ENCODE data around the gene PPP1R3E.
"Not testable (repeated sequence)": the region's sequence is repeated elsewhere in the genome, so short reads cannot be mapped to it uniquely, and the experiment has no call there.

PPP1R3E gene

DNA sequence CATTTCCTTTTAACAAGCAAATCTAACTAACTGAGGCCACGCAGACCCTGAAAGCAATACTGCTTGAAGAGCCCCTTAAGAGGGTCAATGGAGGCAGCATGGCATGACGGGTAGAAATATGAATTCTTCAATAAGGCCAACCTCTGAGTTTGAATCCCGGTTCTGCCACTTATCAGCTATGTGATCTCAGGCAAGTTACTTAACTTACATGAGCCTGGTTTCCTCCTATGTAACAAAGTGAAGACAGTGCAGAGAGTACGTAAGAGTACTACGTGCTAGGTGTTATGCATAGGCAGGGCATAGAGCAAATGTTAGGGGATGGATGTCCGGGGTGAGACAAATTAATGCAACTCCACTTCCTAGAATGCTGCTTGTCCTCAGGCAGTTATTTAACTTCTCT is 21.4 kb downstream of the PPP1R3E start:
- Histone ChIP-seq H3K27me3 (ENCODE audit: control insufficient read depth, insufficient read depth, low read length) (no peaks in the 10 kb centered on the region), H3K27ac (ENCODE audit: low read depth, low read length) (no peak overlapping the region), H3K9ac (ENCODE audit: low read length) (no peak overlapping the region), H3K4me1 (ENCODE audit: control insufficient read depth, insufficient read depth, low read length) (peaks cover 2% of the 10 kb centered on the region), H3K4me3 (ENCODE audit: low read length) (no peak overlapping the region), H3K36me3 (ENCODE audit: control insufficient read depth, insufficient read depth, low read length) (no peaks in the 10 kb centered on the region)

DNA sequence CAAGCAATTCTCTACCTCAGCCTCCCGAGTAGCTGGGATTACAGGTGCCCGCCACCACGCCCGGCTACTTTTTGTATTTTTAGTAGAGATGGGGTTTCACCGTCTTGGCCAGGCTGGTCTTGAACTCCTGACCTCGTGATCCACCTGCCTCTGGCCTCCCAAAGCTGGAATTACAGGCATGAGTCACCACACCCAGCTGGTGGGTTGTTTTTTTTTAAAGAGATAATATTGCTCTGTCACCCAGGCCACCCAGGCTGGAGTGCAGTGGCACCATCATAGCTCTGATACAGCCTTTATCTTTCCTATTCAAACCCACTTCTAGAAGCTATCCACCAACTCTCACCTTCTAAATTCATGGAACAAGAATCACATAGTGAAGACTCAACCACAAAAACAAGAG is 24.7 kb downstream of the PPP1R3E start:
- not testable (repeated sequence) for H3K4me3 ChIP-seq (ENCODE audit: low read length); H3K36me3 ChIP-seq (ENCODE audit: control insufficient read depth, insufficient read depth, low read length); H3K4me1 ChIP-seq (ENCODE audit: control insufficient read depth, insufficient read depth, low read length); H3K27me3 ChIP-seq (ENCODE audit: control insufficient read depth, insufficient read depth, low read length); H3K9ac ChIP-seq (ENCODE audit: low read length); H3K27ac ChIP-seq (ENCODE audit: low read depth, low read length)

DNA sequence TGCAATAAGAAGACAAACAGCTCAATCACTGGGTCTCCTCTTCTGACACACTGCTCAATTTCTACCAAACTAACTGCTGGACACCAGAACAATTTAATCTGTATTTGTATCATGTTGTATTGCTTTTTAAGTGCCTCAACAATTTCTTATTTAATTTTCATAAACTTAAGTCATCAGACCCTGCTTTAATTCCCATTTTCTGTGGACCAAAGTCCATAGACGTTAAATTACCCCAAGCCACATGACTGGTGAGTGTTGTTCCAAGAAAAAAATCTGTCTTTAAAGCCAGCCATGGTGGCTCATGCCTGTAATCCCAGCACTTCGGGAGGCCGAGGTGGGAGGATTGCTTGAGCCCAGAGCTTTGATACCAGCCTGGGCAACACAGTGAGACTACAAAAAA is 25.5 kb downstream of the PPP1R3E start:
- H3K27ac ChIP-seq (ENCODE audit: low read depth, low read length), result no peak overlapping the region

DNA sequence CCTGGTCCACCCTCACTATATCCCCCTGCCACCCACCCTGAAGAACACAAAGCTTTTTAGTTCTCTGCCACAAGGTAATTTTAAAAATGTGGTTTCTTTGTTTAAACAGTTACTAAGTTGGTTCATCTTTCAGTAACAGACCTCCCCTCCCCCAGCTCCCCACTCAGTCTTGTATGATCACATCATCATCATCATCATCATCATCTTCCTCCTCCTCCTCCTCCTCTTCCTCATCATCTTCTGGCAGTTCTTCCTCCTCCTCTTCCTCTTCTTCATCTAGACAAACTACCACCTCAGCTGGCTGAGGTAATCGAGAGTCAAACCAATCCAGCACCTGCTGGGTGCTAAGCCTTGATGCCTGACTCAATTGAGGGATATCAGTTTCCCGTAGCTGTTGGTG is 27.2 kb downstream of the PPP1R3E start:
- Histone ChIP-seq H3K27ac (ENCODE audit: low read depth, low read length) (no peak overlapping the region), H3K9ac (ENCODE audit: low read length) (no peak overlapping the region), H3K4me1 (ENCODE audit: control insufficient read depth, insufficient read depth, low read length) (no peaks in the 10 kb centered on the region), H3K36me3 (ENCODE audit: control insufficient read depth, insufficient read depth, low read length) (peaks cover 2% of the 10 kb centered on the region), H3K27me3 (ENCODE audit: control insufficient read depth, insufficient read depth, low read length) (no peaks in the 10 kb centered on the region), H3K4me3 (ENCODE audit: low read length) (no peak overlapping the region)

More for the DNA sequence above, 25.5 kb downstream of the PPP1R3E start:
- Histone ChIP-seq H3K4me3 (ENCODE audit: low read length) (no peak overlapping the region), H3K27me3 (ENCODE audit: control insufficient read depth, insufficient read depth, low read length) (no peaks in the 10 kb centered on the region), H3K9ac (ENCODE audit: low read length) (no peak overlapping the region), H3K36me3 (ENCODE audit: control insufficient read depth, insufficient read depth, low read length) (peaks cover 2% of the 10 kb centered on the region), H3K4me1 (ENCODE audit: control insufficient read depth, insufficient read depth, low read length) (no peaks in the 10 kb centered on the region)

DNA sequence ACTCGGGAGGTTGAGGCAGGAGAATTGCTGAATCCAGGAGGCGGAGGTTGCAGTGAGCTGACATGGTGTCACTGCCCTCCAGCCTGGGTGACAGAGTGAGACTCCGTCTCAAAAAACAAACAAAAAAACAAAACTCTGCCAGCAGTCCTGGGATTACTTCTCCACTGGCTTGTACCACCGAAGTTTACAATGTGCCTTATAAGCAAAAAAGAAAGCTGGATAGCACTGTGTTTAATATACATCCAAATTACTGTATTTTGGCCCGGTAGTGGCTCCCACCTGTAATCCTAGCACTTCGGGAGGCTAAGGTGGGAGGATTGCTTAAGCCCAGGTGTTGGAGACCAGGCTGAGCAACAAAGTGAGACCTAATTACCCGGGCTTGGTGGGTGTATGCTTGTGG is 33.5 kb downstream of the PPP1R3E start:
- no peak overlapping the region for H3K27ac ChIP-seq (ENCODE audit: low read depth, low read length)
- no peaks in the 10 kb centered on the region for H3K4me1 ChIP-seq (ENCODE audit: control insufficient read depth, insufficient read depth, low read length)
- no peaks in the 10 kb centered on the region for H3K36me3 ChIP-seq (ENCODE audit: control insufficient read depth, insufficient read depth, low read length)
- H3K27me3 ChIP-seq (ENCODE audit: control insufficient read depth, insufficient read depth, low read length), result no peaks in the 10 kb centered on the region
- no peak overlapping the region for H3K4me3 ChIP-seq (ENCODE audit: low read length)
- no peak overlapping the region for H3K9ac ChIP-seq (ENCODE audit: low read length)

DNA sequence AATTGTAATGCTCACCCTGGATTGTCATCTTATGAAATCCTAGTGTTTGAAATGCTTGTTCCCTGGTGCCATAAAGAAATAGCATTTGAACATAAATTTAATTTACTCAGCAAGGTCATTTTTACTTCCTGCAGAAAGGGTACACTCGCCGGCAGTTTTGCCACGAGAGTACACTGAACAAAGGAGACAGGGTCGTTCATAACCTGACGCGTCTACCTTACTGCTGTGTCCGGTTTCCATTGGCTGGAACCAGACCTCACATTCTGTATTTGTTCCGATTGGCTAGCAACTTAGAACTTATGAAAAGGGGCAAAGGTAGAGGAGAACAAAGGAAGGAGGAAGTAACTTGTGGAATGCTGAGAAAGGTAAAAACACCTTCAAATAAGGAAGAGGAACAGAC is 41.8 kb downstream of the PPP1R3E start:
- not testable (repeated sequence) for H3K27ac ChIP-seq (ENCODE audit: low read depth, low read length); H3K27me3 ChIP-seq (ENCODE audit: control insufficient read depth, insufficient read depth, low read length); H3K9ac ChIP-seq (ENCODE audit: low read length); H3K4me1 ChIP-seq (ENCODE audit: control insufficient read depth, insufficient read depth, low read length); H3K36me3 ChIP-seq (ENCODE audit: control insufficient read depth, insufficient read depth, low read length); H3K4me3 ChIP-seq (ENCODE audit: low read length)

DNA sequence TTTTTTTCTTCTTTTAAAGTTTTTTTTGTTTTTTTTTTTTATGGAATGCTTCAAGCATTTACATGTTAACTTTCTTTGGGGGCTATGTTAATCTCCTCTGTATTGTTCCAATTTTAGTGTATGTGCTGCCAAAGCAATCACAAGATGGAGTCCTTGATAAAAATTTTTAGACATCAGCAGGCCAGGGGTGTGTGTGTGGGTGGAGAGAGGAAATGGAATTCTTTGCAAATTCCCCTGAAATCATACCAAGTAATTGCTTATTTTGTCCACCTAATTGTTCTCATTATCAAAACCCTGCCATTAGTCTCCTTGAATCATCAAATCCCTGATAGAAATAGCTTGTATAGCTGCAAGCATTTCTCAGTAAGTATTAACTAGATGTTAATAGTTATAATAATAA is 43.2 kb downstream of the PPP1R3E start:
- H3K27me3 ChIP-seq (ENCODE audit: control insufficient read depth, insufficient read depth, low read length), result no peaks in the 10 kb centered on the region
- no peak overlapping the region for H3K27ac ChIP-seq (ENCODE audit: low read depth, low read length)
- H3K4me3 ChIP-seq (ENCODE audit: low read length), result no peak overlapping the region
- no peak overlapping the region for H3K9ac ChIP-seq (ENCODE audit: low read length)
- no peaks in the 10 kb centered on the region for H3K36me3 ChIP-seq (ENCODE audit: control insufficient read depth, insufficient read depth, low read length)
- no peaks in the 10 kb centered on the region for H3K4me1 ChIP-seq (ENCODE audit: control insufficient read depth, insufficient read depth, low read length)

DNA sequence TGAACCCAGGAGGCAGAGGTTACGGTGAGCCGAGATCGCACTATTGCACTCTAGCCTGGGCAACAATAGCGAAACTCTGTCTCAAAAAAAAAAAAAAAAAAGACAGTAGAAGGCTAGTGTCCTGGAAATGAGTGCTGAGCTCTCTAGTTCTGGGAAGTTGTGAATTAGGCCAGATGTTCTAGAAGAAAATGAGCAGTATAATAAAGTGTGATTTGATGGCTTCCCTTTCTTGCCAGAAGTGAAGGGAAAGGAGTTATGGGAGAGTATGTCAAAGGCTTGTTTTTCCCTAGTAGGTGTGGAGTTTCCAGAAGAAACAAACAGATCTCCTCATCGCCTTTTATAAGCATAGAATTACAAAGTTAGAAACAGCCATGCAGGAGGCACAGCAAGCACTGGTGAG is 44.4 kb downstream of the PPP1R3E start:
- Histone ChIP-seq H3K27me3 (ENCODE audit: control insufficient read depth, insufficient read depth, low read length) (no peaks in the 10 kb centered on the region), H3K36me3 (ENCODE audit: control insufficient read depth, insufficient read depth, low read length) (no peaks in the 10 kb centered on the region), H3K27ac (ENCODE audit: low read depth, low read length) (no peak overlapping the region), H3K9ac (ENCODE audit: low read length) (no peak overlapping the region), H3K4me3 (ENCODE audit: low read length) (no peak overlapping the region), H3K4me1 (ENCODE audit: control insufficient read depth, insufficient read depth, low read length) (no peaks in the 10 kb centered on the region)

DNA sequence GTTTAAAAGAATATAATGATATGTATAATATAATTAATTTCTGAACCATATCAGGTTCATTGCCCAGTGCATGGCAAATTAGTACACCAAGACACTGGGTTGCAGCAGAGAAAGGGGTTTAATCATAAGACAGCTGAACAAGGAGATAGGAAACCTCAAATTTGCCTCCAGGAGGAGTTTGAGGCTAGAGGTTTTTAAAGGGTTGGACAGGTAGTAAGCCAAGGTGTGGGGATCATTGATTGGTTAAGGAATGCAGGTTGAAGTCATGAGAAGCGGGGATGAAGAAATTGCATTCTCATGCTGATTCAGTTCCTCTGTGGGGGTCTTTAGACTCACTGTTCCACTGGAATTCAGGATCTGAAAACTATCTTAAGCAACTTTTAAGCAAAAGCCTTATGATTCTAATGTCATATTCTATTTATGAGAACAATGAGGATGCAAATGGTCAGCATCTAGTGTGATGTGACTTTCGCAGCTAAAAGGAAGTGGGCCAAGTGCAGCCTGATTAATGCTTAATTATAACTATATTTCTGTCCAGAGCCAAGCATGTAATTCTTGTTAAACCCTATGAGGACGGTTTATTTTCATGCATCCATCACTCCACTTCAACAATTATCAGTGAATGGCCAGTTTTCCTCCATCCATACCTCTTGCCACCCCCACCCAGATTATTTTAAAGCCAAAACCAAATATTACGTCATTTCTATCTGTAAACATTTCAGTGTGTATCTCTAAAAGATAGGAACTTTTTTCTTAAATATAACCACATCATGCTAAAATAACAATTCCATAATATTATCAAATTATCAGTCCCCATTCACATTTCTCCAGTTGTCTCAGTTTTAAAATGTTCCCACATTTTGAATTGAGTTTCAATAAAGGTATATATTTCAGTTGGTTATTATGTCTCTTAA is 50.0 kb downstream of the PPP1R3E start:
- Histone ChIP-seq H3K4me1 (ENCODE audit: control insufficient read depth, insufficient read depth, low read length) (no peaks in the 10 kb centered on the region), H3K27me3 (ENCODE audit: control insufficient read depth, insufficient read depth, low read length) (no peaks in the 10 kb centered on the region), H3K9ac (ENCODE audit: low read length) (no peak overlapping the region), H3K4me3 (ENCODE audit: low read length) (no peak overlapping the region), H3K36me3 (ENCODE audit: control insufficient read depth, insufficient read depth, low read length) (no peaks in the 10 kb centered on the region), H3K27ac (ENCODE audit: low read depth, low read length) (no peak overlapping the region)

DNA sequence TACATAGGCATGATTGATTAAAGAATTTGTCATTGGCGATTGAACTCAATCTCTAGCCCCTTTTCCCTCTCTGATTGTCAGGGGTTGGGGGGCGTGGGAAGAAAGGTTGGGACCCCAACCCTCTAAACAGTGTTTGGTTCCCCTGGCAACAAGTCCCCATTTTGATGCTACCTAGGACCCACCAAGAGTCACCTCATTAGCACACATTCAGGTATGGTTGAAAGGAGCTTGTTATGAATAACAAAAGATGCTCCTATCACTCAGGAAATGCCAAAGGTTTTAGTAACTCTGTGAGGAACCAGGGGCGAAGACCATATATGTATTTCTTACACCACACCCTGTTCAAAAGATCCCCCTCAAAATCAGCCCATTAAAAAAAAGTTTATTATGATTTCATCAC is 50.7 kb downstream of the PPP1R3E start:
- Histone ChIP-seq H3K9ac (ENCODE audit: low read length) (no peak overlapping the region), H3K4me3 (ENCODE audit: low read length) (no peak overlapping the region), H3K27me3 (ENCODE audit: control insufficient read depth, insufficient read depth, low read length) (no peaks in the 10 kb centered on the region), H3K27ac (ENCODE audit: low read depth, low read length) (no peak overlapping the region), H3K36me3 (ENCODE audit: control insufficient read depth, insufficient read depth, low read length) (no peaks in the 10 kb centered on the region), H3K4me1 (ENCODE audit: control insufficient read depth, insufficient read depth, low read length) (no peaks in the 10 kb centered on the region)

DNA sequence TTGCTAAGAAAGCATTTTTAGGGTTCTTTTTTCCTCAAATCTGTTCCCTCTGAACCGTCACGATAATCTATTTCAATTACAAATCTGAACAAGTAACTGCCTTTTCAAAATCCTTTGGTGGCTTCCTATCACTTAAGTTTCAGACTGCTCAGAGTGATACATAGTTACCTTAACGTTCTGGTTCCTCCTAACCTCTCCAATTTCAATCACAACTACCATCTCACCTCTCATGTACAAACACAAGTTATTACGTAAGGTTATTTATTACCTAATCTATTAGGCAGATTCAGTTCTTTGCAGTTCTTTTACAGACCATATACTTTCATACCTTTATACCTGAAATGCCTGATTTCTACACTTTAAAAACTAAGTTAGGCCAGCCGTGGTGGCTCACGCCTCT is 52.8 kb downstream of the PPP1R3E start:
- Histone ChIP-seq H3K36me3 (ENCODE audit: control insufficient read depth, insufficient read depth, low read length) (no peaks in the 10 kb centered on the region), H3K9ac (ENCODE audit: low read length) (no peak overlapping the region), H3K4me3 (ENCODE audit: low read length) (no peak overlapping the region), H3K27ac (ENCODE audit: low read depth, low read length) (no peak overlapping the region), H3K4me1 (ENCODE audit: control insufficient read depth, insufficient read depth, low read length) (no peaks in the 10 kb centered on the region), H3K27me3 (ENCODE audit: control insufficient read depth, insufficient read depth, low read length) (no peaks in the 10 kb centered on the region)

DNA sequence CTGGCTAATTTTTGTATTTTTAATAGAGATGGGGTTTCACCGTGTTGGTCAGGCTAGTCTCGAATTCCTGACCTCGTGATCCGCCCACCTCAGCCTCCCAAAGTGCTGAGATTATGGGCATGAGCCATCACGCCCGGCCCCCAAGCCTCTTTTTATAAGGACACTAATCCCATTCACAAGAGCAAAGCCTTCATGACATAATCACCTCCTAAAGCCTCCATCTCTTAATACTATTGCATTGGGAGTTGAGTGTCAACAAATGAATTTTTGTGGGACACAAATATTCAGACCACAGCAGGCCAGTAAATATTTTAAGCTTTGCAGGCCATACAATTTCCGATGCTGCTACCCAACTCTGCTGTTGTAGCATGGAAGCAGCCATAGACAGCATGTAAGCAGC is 54.1 kb downstream of the PPP1R3E start:
- no peak overlapping the region for H3K4me3 ChIP-seq (ENCODE audit: low read length)

More for the DNA sequence above, 54.1 kb downstream of the PPP1R3E start:
- Histone ChIP-seq H3K4me1 (ENCODE audit: control insufficient read depth, insufficient read depth, low read length) (no peaks in the 10 kb centered on the region), H3K27me3 (ENCODE audit: control insufficient read depth, insufficient read depth, low read length) (no peaks in the 10 kb centered on the region), H3K27ac (ENCODE audit: low read depth, low read length) (no peak overlapping the region), H3K9ac (ENCODE audit: low read length) (no peak overlapping the region), H3K36me3 (ENCODE audit: control insufficient read depth, insufficient read depth, low read length) (no peaks in the 10 kb centered on the region)
